ENCODE data around the gene NEDD4L.

- no peak for TF ChIP-seq CTCF (IDR thresholded peaks at IDR 0.05)
- no peak for TF ChIP-seq EP300 (IDR thresholded peaks at IDR 0.05)
- no peak for TF ChIP-seq POLR2AphosphoS5 (IDR thresholded peaks at IDR 0.05)
- no peak for TF ChIP-seq POLR2A (IDR thresholded peaks at IDR 0.05)
Measured at GRCh38 chr18:58188996-58189395, 145.0 kb downstream of the NEDD4L start.
